Fibroblast of skin of right biceps (primary cell): ENCODE measurements around the gene MACROD1.
A peak's percentile ranks its signal among the peaks of the same experiment; 100 is the strongest.
"Not testable (repeated sequence)": the region's sequence is repeated elsewhere in the genome, so short reads cannot be mapped to it uniquely, and the experiment has no call there.

Source experiments
- DNase-seq: peaks from one replicate; pipeline ENCODE4 v3.0.0-alpha.2; 2013

The MACROD1 gene

DNA sequence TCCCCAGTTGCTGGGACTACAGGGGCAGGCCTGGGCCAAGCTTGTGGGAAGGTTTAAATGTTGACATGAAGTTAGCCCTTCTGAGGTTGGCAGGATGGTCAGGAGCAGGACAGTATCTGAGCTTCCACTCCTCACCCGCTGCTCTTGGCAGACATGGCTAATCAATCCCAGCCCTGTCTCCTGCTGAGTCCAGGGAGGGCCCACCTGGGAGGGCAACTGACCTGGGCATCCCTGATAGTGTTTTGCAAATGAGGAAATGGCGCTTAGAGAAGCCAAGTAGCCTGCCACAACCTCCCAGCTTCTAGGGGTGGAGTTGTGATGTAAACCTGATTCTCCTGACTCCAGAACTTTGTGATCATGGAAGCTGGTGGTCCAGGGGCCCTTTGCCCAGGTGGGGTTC, 113.5 kb downstream of the MACROD1 start:
- DNase-seq: no peak

- DNase-seq: no peak
Observed at GRCh38 chr11:64051297-64051696, 114.6 kb downstream of the MACROD1 start.

GRCh38 chr11:64049509-64049908, 116.4 kb downstream of the MACROD1 start:
- DNase-seq: no peak

DNA sequence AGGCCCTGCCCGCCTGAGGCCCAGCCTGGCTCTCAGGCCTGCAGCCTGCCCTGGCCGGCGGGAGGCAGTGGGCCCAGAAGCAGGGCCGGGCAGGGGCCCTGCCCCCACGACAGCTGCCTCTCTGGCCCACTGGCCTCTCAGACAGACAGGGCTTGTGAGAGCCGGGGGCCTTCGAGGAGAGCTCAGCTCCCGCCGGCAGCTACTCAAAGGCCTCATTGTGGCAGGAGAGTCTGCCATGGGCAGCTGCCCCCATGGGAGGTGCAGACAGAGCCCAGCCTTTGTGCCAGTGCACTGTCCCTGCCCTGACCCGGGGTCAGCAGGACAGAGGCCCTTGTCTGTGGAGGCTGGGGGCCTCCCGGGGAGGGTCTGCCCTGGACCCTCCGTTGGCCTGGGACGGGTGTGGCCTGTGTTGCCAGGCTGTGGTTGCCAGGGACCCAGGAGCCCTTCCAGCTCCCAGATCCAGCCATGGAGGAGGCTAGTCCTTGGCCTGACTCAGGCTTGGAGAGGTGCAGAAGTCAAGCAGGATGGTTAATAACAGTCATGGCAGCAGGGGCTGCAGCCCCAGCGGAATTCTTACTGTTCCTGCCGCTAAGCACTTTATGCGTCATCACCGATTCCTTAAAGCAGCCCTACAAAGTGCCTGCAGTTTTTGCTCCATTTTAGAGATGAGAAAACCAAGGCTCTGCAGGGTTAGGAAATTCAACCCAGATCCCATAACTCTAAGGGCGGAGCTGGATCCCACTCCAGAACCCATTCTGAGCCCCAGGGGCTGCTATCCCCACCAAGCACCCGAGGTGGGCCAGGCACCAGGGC, 117.7 kb downstream of the MACROD1 start:
- no peak for DNase-seq

DNA sequence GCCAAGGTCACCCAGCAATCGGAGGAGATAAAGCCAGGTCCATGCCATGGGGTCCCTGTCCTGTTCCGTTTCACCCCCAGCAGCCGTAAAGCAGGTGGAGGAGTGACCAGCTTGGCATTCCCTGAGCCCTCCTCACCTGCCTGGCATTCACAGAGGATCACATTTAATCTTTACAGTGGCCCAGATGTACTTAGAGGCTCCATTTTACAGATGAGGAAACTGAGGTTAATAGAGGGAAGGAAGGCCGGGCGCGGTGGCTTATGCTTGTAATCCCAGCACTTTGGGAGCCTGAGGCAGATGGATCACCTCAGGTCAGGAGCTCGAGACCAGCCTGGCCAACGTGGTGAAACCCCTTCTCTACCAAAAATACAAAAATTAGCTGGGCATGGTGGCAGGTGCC, 118.5 kb downstream of the MACROD1 start:
- DNase-seq: not testable (repeated sequence)

DNA sequence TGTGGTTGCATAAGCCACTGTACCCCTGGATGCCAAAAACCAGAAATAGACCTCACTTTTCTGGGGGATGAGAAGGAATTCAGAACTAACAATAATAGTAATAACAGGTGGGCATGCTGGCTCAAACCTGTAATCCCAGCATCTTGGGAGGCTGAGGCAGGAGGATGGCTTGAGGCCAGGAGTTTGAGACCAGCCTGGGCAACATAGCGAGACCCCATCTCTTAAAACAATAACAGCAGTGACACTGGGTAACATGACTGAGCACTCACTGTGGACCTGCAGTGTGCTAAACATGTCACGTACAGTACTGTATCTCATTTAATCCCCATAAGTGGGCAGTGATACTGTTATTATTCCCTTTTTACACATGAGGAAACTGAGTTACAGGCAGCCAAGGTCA, 120.2 kb downstream of the MACROD1 start:
- no peak for DNase-seq

- DNase-seq: no peak
Observed at GRCh38 chr11:64044730-64045393, 121.1 kb downstream of the MACROD1 start.

- no peak for DNase-seq
Observed at GRCh38 chr11:64043545-64043944, 122.4 kb downstream of the MACROD1 start.

GRCh38 chr11:64042301-64042700, 123.6 kb downstream of the MACROD1 start:
- no peak for DNase-seq

DNA sequence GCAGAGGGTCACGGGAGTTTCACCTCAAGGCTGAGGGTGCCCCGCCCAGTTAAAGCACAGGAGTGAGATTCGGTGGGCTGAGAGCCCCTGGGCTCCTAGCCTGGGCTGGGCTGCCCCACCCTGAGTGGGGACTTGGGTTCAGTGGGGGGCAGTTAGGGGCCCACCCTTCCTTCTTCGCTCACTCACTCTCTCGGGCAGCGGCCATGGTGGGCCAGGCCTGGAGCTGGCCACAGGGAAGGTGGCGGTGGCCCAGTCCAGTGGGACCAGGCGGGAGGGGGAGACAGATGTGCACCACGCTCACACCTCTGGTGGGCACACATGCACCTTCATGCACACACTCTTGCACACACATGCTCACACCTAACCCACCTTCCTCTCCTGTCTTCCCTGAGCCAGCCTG, 124.1 kb downstream of the MACROD1 start:
- DNase-seq: no peak

DNA sequence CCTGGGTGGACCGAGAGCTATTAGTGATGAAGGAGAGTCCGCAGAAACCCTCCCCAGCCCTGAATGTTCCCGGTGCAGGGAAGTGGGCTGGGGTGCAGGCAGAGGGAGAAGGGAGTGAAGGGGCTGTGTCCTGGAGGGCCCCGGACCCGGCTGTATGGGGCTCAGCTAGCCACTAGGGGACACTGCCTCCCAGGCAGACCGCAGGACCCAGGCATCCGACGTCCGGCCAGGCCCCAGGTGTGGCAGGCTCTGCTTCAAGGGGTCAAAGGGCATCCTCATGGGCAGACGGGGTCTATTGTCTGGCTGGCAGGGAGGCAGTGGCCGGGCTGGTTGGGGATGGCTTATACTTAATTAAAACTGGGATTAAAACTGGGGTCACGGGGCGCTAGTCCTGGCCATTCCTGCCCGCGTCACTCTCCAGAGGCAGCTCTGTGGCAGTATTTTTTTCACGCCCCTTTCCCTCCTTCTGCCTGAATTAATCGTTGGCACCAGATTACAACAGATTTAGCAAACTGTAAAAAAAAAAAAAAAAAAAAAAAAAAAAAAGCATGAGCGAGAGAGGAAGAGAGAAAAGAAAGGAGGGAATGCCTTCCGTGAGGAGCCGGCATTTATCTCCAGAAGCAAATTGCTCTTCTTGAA, 125.1 kb downstream of the MACROD1 start:
- DNase-seq: no peak

DNA sequence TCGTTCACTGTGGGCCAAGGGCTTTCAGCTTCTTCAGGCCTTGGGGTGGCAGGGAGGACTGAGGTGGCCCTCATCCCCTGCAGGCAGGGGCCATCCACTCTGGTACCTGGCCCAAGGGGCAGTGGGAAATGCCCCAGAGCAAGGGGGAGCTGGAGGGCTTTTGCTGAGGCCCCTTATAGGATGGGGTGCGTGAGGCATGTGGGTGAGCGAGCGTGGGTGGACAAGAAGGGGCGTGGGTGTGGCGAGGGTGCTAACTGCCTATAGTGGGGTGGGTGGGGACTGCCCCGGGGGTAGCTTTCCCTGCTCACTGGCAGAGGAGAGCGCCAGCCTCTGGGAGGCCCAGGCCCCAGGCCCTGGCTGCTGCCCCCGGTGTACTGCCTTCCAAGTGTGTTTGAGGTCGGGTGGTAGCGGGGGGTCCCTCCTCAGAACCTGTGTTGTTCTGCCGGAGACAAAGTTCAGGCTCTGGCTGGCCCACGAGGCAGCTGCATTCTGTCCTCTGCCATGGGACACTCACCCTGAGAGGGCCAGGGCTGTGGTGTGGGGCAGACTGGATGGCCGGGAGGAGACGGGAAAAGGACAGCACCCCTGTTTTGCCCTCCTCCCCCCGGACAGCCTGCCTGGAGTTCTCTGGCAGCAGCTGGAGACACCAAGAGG, 126.8 kb downstream of the MACROD1 start:
- no peak for DNase-seq

DNA sequence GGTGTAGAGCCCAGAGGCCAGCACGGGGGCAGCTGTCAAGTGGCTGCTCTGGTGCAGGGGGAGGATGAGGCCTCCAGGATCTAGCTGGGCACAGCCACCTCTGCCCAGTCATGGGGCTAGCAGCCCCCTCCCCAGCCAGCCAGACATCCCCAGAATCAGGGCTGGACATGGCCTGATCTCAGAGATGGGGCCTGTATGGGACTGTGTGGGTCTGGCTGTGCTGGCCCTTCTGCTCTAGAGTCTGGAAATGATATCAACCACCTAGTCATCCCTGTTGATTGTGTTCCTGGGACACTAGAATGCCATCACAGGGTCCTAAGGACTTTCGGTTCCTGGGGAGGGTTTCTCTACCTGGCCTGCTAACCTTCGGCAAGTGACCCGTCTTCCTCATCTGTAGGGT, 127.4 kb downstream of the MACROD1 start:
- DNase-seq: no peak

GRCh38 chr11:64037027-64037634, 128.8 kb downstream of the MACROD1 start:
- no peak for DNase-seq

DNA sequence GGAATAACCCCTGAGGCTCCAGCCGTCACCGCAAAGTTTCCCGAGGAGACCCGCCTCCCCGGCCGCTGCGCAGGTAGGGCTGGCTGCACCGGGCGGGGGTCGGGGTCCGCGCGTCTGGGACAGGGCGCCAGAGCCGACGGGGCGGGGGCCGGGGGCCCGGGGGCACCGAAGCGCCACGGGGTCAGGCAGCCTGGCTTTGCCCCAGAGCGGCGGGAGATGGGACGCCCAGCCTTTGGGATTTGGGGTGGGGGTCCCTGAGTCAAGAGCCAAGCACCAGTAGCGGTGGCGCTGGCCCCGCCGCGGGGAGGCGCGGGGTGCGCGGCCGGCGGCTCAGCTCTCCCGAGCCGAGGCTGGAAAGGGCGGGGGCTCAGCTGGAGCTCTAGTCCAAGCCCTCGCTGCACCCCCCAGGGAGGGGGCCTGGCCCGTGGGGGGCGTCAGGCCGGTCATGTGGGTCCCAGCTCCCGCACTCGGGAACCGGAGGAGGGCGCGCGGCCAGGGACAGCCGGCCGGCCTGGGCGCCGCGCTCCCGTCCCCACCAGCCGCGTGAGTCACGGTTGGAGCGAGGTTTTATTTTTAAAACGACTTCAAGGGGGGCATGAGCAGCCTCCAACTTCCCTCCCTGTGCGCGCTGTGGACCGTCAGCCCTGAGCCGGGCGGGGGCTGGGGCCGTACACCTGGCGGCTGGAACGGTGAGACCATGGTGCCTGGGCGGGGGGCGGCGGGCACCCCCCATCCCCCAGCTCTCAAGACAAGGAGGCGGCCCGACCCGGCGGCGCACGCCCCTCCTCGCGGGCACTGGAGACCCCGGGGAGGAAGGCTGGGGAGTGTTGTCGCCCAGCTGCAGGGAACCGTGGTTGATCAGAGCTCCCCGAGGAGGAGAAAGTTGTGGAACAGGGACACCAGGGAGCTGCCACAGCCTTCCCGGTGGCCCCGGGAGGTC, 129.6 kb downstream of the MACROD1 start:
- DNase-seq: peak; percentile 68

GRCh38 chr11:64035576-64035975, 130.3 kb downstream of the MACROD1 start, which contains the start of gene FLRT1:
Gene FLRT1, plus strand, starts transcription at chr11:64035931. Its CDS starts 80,337 bp downstream, at chr11:64116268.
- no peak for DNase-seq

- DNase-seq: no peak
Observed at GRCh38 chr11:64035081-64035524, 130.8 kb downstream of the MACROD1 start.

DNA sequence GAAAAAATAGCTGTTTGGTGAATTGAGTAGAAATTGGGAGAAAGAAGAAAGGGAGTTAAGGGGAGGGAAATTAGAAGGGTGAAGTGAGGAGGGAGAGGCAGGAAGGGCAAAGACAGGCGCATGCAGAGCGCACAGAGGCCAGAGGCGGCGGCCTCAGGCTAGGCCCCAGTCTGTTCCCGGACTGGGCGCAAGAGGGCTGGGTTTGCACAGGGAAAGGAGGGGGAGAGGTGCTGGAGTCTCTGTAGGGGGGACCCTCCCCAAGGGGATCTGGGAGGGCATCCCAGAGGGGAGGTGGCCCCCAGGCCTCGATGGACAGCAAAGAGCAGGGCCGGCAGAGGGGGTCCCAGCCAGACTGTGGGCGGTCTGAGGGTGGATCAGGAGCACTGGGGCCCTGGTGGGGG, 131.5 kb downstream of the MACROD1 start:
- DNase-seq: no peak

DNA sequence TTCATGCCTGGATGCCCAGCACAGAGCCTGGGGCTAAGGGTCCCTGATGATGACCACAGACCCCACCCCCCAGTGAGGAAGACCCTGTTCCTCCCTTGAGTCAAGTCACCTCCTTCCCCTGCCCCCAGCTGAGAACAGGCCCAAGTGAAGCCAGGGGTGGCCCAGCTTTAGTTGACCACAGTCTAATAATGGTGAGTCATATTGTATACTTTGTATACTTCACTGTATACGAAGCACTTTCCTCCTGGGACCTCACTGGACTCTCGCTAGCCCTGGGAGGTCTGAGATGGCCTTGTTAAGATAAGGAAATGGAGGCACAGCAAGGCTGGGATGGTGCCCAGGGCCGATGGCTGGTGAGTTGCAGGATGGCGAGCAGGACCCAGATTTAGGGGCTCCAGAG, 133.9 kb downstream of the MACROD1 start:
- peak; percentile 37 for DNase-seq

DNA sequence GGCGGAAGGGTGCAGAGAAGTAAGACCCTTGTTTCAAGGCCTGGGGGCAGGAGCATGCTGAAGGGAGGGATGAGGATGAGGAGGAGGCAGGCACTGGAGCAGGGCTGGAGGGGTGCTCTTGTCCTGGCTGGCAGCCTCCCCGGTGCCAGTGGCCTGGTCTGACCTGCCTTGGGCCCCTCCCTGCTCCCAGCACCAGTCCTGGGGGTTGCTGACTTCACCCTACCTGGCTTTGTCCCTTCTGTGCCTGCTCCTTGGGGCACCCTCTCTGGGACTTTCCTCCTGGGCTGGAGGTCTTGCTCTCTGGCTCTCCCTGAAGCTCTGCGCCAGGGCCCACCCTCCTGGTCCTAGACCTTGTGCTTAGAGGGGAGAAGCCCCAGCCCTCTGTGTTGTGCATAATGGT, 134.9 kb downstream of the MACROD1 start:
- DNase-seq: no peak

DNA sequence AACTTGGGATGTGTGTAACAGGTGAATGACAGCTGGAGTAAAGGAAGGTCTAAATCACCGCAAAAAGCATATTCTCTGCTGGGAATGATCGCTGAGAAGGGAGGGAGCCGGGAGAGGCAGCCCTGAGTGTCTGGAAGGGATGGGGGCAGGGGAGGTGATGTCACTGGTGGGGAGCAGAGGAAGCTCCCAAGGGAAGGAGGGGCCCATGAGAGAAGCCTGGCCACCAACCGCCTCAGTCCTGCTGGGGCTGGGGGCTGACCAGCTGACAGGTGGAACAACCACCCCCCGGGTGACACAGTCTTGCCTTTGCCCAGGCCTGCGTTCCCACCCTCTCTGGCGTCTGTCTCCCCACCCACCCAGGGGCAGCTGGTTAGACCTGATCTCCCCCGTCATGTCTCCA, 136.1 kb downstream of the MACROD1 start:
- no peak for DNase-seq
